IMR-90 (cell line): ENCODE data around the gene KCNMB2.

Source experiments
- BHLHE40 ChIP-seq: fragments of 150-350 bp; IDR thresholded peaks from 2 replicates; pipeline ENCODE4 v1.6.1; 2016; ENCODE audit warnings: mild to moderate bottlenecking, low read depth, low read length
- CEBPB ChIP-seq: IDR thresholded peaks from 2 replicates; pipeline ENCODE4 v1.6.1; 2012; ENCODE audit warnings: low read depth, low read length, improper control_type of control experiment
- MAFK ChIP-seq: IDR thresholded peaks from 2 replicates; pipeline ENCODE4 v1.6.1; 2012; ENCODE audit warnings: low read depth, low read length, improper control_type of control experiment
- MAZ ChIP-seq: IDR thresholded peaks from 2 replicates; pipeline ENCODE4 v1.6.1; 2012; ENCODE audit warnings: low read depth, mild to moderate bottlenecking, low read length, improper control_type of control experiment, moderate library complexity, borderline replicate concordance
- MXI1 ChIP-seq: IDR thresholded peaks from 2 replicates; pipeline ENCODE4 v1.6.1; 2012; ENCODE audit warnings: low read depth, mild to moderate bottlenecking, low read length, moderate library complexity, borderline replicate concordance
- NFE2L2 ChIP-seq: fragments of 150-350 bp; IDR thresholded peaks from 2 replicates; pipeline ENCODE4 v1.6.1; 2016; ENCODE audit warnings: low read depth, mild to moderate bottlenecking, low read length
- POLR2A ChIP-seq: IDR thresholded peaks from 2 replicates; pipeline ENCODE4 v1.6.1; 2012; ENCODE audit warnings: mild to moderate bottlenecking, low read depth, low read length
- RAD21 ChIP-seq: IDR thresholded peaks from 2 replicates; pipeline ENCODE4 v1.6.1; 2012; ENCODE audit warnings: low read length, improper control_type of control experiment
- RCOR1 ChIP-seq: IDR thresholded peaks from 2 replicates; pipeline ENCODE4 v1.6.1; 2012; ENCODE audit warnings: mild to moderate bottlenecking, low read length, improper control_type of control experiment; ENCODE audit not compliant: insufficient replicate concordance
- RFX5 ChIP-seq: IDR thresholded peaks from 2 replicates; pipeline ENCODE4 v1.8.0; 2012; ENCODE audit warnings: low read depth, mild to moderate bottlenecking, low read length, moderate library complexity
- SMC3 ChIP-seq: fragments of 150-350 bp; IDR thresholded peaks from 2 replicates; pipeline ENCODE4 v1.6.1; 2016; ENCODE audit warnings: low read depth, mild to moderate bottlenecking, antibody characterized with exemption, low read length, moderate library complexity
- TF ChIP-seq, protein P1 (sequence below): conservative IDR thresholded peaks from 2 replicates; pipeline ENCODE4 v1.5.1; 2012; ENCODE audit warnings: mild to moderate bottlenecking, low read depth, low read length, improper control_type of control experiment
- TF ChIP-seq, protein P2 (sequence below): fragments of 150-350 bp; IDR thresholded peaks from 2 replicates; pipeline ENCODE4 v1.6.1; 2017; ENCODE audit warnings: mild to moderate bottlenecking, antibody characterized with exemption, low read length, low read depth

DNA sequence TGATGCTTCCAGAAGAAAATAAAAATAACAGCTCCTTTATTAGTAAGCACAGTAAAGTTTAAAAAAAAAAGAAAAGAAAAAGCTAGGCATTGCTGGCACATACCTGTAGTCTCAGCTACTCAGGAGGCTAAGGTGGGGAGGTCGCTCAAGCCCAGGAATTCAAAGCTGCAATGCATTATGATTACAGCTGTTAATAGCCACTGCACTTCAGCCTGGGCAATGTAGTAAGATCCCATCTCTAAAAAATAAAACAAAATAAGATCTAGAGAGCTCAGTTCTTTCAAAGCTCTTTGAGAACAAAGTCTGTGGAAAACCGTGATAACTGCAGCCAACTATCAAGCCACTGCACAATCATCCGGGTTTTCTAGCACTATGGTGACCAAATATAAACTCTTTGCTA lies 323.1 kb downstream of the KCNMB2 start:
- TF ChIP-seq POLR2A (no peak), RAD21 (no peak), MAFK (no peak), SMC3 (no peak), MXI1 (no peak), RCOR1 (no peak), NFE2L2 (no peak), RFX5 (no peak), CEBPB (no peak), BHLHE40 (no peak), MAZ (no peak)
- TF ChIP-seq, protein P1, sequence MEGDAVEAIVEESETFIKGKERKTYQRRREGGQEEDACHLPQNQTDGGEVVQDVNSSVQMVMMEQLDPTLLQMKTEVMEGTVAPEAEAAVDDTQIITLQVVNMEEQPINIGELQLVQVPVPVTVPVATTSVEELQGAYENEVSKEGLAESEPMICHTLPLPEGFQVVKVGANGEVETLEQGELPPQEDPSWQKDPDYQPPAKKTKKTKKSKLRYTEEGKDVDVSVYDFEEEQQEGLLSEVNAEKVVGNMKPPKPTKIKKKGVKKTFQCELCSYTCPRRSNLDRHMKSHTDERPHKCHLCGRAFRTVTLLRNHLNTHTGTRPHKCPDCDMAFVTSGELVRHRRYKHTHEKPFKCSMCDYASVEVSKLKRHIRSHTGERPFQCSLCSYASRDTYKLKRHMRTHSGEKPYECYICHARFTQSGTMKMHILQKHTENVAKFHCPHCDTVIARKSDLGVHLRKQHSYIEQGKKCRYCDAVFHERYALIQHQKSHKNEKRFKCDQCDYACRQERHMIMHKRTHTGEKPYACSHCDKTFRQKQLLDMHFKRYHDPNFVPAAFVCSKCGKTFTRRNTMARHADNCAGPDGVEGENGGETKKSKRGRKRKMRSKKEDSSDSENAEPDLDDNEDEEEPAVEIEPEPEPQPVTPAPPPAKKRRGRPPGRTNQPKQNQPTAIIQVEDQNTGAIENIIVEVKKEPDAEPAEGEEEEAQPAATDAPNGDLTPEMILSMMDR = no peak
- TF ChIP-seq, protein P2, sequence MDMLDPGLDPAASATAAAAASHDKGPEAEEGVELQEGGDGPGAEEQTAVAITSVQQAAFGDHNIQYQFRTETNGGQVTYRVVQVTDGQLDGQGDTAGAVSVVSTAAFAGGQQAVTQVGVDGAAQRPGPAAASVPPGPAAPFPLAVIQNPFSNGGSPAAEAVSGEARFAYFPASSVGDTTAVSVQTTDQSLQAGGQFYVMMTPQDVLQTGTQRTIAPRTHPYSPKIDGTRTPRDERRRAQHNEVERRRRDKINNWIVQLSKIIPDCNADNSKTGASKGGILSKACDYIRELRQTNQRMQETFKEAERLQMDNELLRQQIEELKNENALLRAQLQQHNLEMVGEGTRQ = no peak
